RWPE2 (cell line): ENCODE measurements around the gene MYADML2.

Experiments
- ATAC-seq: fragments of 200-7000 bp; cut with Tn5 transposase; 3 replicates; pipeline ENCODE4 v1.9.1; 2021; ENCODE audit warnings: low read depth
- DNase-seq: peaks from one replicate; pipeline ENCODE4 v3.0.0-alpha.2; 2020; ENCODE audit warnings: low spot score
- H3K27ac ChIP-seq: fragments of 450-650 bp; 2 replicates; pipeline ENCODE4 v1.5.1; 2017; ENCODE audit warnings: mild to moderate bottlenecking; ENCODE audit not compliant: poor library complexity, severe bottlenecking
- H3K27me3 ChIP-seq: fragments of 250-450 bp; sonication (Bioruptor Pico); 2 replicates; pipeline ENCODE4 v1.5.1; 2021; ENCODE audit warnings: mild to moderate bottlenecking, moderate library complexity; ENCODE audit not compliant: insufficient read depth, poor library complexity, severe bottlenecking
- H3K36me3 ChIP-seq: fragments of 250-450 bp; sonication (Bioruptor Pico); 2 replicates; pipeline ENCODE4 v1.5.1; 2020; ENCODE audit warnings: low read depth, mild to moderate bottlenecking, moderate library complexity
- H3K4me1 ChIP-seq: fragments of 250-450 bp; sonication (Bioruptor Pico); 2 replicates; pipeline ENCODE4 v1.5.1; 2021; ENCODE audit warnings: mild to moderate bottlenecking, moderate library complexity; ENCODE audit not compliant: insufficient read depth, poor library complexity, severe bottlenecking
- H3K4me3 ChIP-seq: fragments of 250-450 bp; sonication (Bioruptor Pico); 2 replicates; pipeline ENCODE4 v1.5.1; 2021; ENCODE audit warnings: mild to moderate bottlenecking, moderate library complexity; ENCODE audit not compliant: severe bottlenecking
- H3K9me3 ChIP-seq: fragments of 250-450 bp; sonication (Bioruptor Pico); 2 replicates; pipeline ENCODE4 v1.5.1; 2021; ENCODE audit warnings: mild to moderate bottlenecking, moderate library complexity; ENCODE audit not compliant: severe bottlenecking
- CTCF ChIP-seq: fragments of 450-650 bp; IDR thresholded peaks from one replicate; pipeline ENCODE4 v1.5.1; 2017; ENCODE audit warnings: mild to moderate bottlenecking, moderate library complexity; ENCODE audit not compliant: poor library complexity, severe bottlenecking

MYADML2 gene, protein sequence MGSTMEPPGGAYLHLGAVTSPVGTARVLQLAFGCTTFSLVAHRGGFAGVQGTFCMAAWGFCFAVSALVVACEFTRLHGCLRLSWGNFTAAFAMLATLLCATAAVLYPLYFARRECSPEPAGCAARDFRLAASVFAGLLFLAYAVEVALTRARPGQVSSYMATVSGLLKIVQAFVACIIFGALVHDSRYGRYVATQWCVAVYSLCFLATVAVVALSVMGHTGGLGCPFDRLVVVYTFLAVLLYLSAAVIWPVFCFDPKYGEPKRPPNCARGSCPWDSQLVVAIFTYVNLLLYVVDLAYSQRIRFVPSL

GRCh38 chr17:81947189-81947588 is at the start of gene MYADML2:
Gene MYADML2, minus strand, starts transcription at chr17:81947233. Its CDS starts 5,492 bp downstream, at chr17:81941741.
- DNase-seq (peak; percentile 42), ATAC-seq (no peak)
- no peak within 1 kb of the TSS for H3K27ac ChIP-seq
- no peak for TF ChIP-seq CTCF
- no peaks in the 10 kb centered on the region for H3K9me3 ChIP-seq
- no peaks in the 10 kb centered on the region for H3K4me1 ChIP-seq
- no peaks in the 10 kb centered on the region for H3K27me3 ChIP-seq
- H3K36me3 ChIP-seq: no peaks in the 10 kb centered on the region
- H3K4me3 ChIP-seq: no peak within 1 kb of the TSS

- Histone ChIP-seq H3K27ac (no peak overlapping the region), H3K4me1 (peaks cover 4% of the 10 kb centered on the region)
- ATAC-seq: no peak
Measured at GRCh38 chr17:81996232-81996756, 49.3 kb upstream of the MYADML2 start.

GRCh38 chr17:81995463-81996231 is 48.6 kb upstream of the MYADML2 start:
- H3K27me3 ChIP-seq: no peaks in the 10 kb centered on the region
- peaks cover 7% of the 10 kb centered on the region; the same call in 1 of the 2 replicates for H3K36me3 ChIP-seq
- no peaks in the 10 kb centered on the region for H3K9me3 ChIP-seq
- no peak overlapping the region for H3K27ac ChIP-seq
- H3K4me1 ChIP-seq: peaks cover 4% of the 10 kb centered on the region
- no peak for DNase-seq
- H3K4me3 ChIP-seq: no peak overlapping the region
- no peak for ATAC-seq
- TF ChIP-seq CTCF: no peak

More at GRCh38 chr17:81996232-81996756, 49.3 kb upstream of the MYADML2 start:
- no peaks in the 10 kb centered on the region for H3K27me3 ChIP-seq
- no peak for TF ChIP-seq CTCF
- H3K4me3 ChIP-seq: no peak overlapping the region
- no peaks in the 10 kb centered on the region for H3K9me3 ChIP-seq
- peaks cover 7% of the 10 kb centered on the region; the same call in 1 of the 2 replicates for H3K36me3 ChIP-seq
- no peak for DNase-seq

DNA sequence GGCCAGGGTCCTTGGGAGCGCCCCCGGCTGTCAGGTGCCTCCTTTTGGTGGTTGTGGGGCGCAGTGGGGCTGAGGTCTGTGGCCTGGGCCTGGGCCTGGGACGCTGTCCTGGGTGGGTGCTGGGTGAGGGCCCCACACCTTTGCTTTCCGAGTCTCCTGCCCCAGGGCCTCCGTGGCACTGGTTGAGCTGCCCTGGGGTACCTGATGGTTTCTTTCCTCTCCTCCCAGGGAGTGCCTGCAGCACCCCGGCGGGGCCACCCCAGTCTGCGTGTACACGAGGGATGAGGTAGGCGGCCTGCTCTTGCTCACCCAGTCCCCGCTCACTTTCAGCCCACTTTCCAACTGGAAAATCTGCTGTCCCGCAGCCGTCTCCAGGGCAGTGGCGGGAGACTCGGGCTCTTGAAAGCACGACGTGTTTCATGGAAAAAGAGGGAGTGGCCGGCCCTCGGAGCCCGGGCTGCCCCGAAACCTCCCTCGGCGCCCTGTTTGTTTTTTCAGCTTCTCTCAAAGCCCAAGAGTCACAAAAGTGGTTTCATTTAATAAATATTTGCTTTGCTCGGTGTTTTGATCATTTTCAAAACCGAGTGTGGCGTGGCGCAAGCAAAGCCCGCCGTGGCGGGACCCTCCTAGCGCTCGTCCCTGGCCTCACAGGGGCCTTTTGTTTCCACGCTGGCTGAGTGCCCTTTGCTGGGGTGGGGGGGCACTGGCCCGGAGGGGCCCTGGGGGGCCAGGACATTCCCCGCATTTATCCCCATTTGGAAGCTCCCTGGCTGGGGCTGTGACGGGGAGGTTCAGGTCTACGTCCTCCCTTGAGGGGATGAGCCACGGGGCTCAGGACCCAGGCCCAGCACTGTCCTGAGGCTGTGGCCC is 47.8 kb upstream of the MYADML2 start:
- DNase-seq: no peak
- no peaks in the 10 kb centered on the region for H3K27me3 ChIP-seq
- no peak overlapping the region for H3K4me3 ChIP-seq
- H3K9me3 ChIP-seq: no peaks in the 10 kb centered on the region
- peaks cover 4% of the 10 kb centered on the region for H3K4me1 ChIP-seq
- TF ChIP-seq CTCF: no peak
- no peak for ATAC-seq
- H3K27ac ChIP-seq: no peak overlapping the region
- peaks cover 7% of the 10 kb centered on the region; the same call in 1 of the 2 replicates for H3K36me3 ChIP-seq
